ENCODE measurements around the gene FBP2. TPM values are rescaled to one million over a fixed set of nuclear protein-coding genes. Genes with fewer than 3 reads are reported as not detected.

FBP2 gene
- total RNA-seq = not detected
- long read RNA-seq = 0 reads

DNA sequence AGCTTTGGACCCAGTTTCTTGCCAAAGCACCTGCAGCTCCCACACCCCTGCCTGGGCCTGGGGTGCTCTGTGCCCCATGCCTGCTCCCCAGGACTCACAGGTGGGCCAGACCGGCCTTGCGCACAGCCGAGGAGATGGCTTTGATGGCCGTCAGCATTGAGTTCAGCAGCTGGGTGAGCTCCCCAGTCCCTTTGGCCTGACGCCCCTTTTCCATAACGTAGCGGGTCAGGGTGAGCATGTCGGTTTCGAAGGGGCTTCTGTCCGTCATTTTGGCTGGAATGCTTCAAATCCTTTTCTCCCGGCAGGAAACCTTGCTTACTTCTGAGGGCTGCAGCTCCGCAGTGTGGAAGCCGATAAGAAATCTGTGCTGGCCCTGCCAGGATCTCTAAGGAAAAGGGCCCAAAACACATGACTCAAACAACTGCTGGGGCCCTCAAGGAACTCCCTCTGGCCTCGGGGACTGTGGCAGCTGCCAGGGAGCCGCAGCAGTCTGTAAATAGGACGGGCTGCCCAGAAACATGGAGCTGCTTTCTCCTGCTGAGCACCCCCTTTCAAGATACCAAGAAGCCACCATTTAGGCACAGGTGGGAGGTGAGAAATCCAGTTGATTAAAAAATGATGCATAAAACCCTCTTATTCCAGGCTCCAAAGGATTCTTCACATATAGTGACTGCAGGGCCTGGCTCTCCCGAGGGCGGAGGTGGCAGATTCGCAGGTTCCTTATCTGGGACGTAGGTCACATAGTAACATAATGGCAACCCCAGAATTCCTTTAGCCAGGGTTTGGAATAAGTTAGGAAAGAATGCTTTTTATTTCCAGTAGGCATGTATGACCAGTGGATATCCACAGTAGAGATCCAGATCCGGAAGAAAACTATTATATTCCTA is at the start of gene FBP2:
Gene FBP2 (minus strand): TSS at position 366 of the 887 bp plus-strand sequence. CDS start 98 bp downstream, at position 268.
- DNase-seq (no peak), ATAC-seq (peak; percentile 64)
- intact Hi-C loops (cut with DNase I, micrococcal nuclease) = no loop called here

DNA sequence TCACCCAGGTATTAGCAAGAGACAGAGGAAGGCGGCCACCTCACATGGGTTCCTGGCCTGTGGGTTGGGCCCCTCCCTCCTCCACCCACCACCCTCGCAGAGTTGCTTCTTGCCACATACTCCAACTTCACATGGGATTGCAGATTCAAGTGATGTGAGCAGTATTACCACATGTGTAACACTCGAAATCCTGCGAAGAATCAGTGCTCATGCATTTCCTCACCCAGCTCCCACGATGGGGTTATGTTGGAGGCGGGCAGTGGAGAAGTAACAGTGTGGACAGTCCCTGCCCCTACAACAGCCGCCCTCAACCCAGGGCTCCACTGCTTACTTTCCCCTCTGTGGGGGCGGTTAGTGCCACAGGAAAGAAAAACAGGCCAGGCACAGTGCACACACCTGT is 49.6 kb upstream of the FBP2 start:
- DNase-seq (no peak), ATAC-seq (no peak)
- intact Hi-C loops (cut with DNase I, micrococcal nuclease) = no loop called here

DNA sequence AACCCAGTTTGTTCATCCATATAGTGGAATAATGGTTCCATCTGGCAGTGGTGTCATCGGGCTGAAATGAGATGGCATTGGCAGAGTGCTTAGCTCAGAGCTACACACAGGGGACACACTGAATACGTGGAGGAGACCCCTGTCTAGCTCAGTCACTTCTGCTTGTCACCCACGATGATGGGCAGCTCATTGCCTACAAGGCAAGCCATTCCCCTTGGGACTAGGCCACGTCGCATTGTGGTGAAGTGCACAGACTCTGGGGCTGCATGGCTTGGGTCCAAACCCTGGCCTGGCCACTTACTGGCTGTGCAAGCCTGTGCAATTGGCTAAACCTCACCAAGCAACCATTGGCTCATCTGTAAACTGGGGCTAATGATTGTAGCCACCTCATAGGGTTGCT is 48.9 kb upstream of the FBP2 start:
- intact Hi-C loops (cut with DNase I, micrococcal nuclease) = no loop called here
- no peak for ATAC-seq
- no peak for DNase-seq

DNA sequence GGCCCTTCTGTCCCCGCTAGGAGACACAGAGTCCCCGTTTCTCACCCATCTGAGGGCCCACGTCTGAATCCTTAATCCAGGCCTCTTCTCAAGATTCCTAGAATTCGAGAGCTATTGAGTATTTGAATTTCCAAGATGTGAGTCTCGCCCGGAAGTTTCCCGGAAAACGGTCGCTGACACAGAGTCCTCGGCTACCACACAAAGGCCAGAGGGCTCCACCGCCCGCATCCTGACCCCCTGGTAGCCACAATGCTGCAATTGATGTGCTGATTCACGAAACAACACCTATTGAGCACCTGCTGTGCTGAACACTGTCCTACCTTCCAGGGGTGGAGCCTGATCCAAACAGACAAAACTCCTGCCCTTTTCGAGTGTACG is 46.4 kb upstream of the FBP2 start:
- peak; percentile 29 for ATAC-seq
- DNase-seq = peak in 1 of 2 donors; percentile 34

DNA sequence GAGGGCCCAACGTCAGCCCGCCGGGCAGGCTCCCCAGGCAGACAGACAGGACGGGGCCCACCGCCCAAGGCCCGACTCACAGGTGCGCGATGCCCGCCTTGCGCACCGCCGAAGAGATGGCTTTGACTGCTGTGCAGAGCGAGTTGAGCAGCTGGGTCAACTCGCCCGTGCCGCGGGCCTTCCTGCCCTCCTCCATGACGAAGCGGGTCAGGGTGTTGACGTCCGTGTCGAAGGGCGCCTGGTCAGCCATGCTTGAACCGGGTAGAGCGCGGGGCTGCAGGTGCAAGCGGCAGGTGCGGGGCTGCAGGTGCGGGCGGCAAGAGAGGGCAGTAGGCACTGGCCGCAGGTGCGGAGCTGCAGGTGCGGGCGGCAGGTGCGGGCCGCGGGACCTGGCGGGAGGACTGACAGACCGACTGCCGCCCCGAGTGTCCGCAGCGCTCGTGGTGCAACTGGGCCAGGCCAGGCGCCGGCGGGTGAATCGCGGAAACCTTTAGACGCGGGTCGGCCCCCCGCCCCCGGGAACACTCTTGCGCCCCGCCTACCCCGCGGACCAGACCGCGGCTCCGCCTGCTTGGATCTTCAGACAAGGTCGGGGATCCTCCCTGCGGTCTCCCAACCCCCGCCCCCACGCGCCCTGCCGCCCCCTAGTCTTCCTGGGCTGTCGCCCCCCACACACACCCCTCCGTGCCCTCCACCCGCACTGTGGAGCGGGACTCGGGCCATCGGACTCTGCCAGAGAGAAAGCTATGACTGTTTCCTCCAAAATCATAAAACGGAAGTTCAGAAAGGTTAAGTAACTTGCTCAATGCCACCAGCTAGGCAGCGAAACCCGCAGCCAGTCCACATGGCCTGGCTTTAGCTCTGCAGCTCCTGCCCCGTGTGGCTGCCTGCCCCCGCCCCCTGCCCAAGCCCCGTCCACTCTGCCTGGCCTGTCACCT is 45.7 kb upstream of the FBP2 start, which contains the start of gene FBP1:
Gene FBP1 (minus strand): TSS at position 458 of the 938 bp plus-strand sequence. CDS start 208 bp downstream, at position 250.
- intact Hi-C loops (cut with DNase I, micrococcal nuclease) = no loop called here
- DNase-seq = peak; percentile 69 to 82
- ATAC-seq = peak; percentile 81

More for the DNA sequence above, 46.4 kb upstream of the FBP2 start:
- intact Hi-C loops (cut with DNase I, micrococcal nuclease) = no loop called here

DNA sequence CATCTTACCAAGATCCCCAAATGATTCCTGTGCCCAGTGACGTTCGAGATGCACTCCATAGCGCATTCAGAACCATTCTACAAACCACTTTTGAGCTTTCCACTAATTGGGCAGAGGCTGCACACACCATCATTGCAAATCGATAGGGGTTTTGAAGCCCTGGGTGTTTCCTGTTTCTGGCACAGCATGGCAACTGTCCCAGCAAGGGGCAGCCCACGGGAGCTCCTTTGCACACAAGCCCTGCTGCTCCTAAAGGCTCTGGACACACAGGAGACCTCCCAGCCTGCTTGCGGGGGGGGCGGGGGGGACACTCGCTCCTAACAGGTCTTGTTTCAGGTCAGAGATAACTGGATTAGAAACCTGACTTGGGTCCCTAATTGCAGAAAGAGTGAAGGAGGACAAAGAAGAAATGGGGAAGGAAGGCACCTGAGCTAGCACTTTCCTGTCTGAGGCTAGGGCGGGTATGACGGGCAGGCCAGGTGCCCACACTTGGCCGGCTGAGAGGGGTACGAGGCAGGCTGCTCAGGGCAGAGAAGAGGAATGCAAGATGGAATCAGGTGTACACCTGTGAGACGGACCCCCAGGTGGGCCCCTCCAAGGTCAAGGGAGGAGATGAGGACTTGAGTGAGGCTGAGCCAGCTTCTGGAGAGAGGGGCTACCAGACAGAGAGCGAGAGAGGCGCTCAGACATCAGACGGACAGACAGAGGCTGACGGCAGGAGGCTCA is 44.9 kb upstream of the FBP2 start:
- intact Hi-C loops (cut with DNase I, micrococcal nuclease) = no loop called here
- ATAC-seq = peak; percentile 49
- peak in 1 of 2 donors; percentile 36 for DNase-seq

DNA sequence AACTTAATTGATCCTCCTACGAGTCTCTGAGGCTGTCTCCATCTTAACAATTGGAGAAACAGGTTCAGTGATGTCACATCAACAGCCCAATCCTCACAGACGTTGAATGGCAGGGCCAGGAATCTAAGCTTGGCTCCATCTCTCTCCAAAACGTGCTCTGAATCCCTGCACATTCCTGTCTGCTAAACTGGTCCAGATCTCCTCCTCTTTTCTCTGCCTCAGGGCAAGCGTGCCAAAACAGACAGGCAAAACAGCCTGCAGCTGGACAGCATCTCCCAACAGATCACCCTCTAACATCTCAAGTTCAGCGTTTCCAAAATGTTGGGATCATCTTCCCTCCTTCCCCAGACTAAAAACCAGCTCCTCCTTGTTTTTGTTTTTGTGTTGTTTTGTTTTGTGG is 39.1 kb upstream of the FBP2 start:
- intact Hi-C loops (cut with DNase I, micrococcal nuclease) = no loop called here
- no peak for ATAC-seq
- DNase-seq = no peak

DNA sequence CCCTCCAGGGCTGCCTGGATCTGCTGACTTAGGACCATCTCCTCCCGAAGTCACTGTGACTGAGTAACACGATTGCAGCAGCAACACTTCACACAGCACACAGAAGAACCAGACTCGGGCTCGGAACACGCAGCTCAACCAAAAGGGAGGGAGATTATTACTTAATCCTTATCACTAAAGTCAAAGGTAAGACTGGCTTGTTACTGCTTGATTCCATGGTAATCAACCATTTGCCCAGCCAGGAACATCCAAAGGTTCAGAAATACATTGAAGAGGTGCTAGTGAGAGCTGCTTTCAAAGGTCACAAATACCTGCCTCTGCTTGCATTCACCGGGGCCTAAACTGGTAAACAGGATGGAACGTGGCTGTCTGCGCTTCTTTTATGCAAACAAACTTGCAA is 38.0 kb upstream of the FBP2 start:
- intact Hi-C loops (cut with DNase I, micrococcal nuclease) = no loop called here
- DNase-seq = no peak
- ATAC-seq = peak; percentile 73

DNA sequence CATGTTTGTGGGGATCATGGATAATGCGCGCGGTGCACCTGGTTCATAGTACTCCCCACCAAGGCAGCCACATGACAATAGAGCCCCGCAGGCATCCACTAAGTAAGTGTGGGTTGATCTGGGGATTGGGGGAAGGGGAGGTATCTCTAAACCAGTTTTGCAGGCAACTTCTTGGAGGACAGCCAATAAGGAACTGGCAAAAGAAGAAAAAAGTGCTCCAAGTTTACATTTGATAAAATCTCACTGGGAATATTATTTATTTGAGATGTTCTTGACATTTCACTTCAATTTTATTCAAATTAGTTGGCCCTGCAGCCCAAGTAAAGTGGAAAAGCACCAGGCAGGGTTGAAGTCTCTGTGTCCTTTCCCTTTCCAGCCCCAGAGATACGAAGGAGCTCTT is 37.2 kb upstream of the FBP2 start:
- peak; percentile 65 for ATAC-seq
- intact Hi-C loops (cut with DNase I, micrococcal nuclease) = no loop called here
- no peak for DNase-seq

DNA sequence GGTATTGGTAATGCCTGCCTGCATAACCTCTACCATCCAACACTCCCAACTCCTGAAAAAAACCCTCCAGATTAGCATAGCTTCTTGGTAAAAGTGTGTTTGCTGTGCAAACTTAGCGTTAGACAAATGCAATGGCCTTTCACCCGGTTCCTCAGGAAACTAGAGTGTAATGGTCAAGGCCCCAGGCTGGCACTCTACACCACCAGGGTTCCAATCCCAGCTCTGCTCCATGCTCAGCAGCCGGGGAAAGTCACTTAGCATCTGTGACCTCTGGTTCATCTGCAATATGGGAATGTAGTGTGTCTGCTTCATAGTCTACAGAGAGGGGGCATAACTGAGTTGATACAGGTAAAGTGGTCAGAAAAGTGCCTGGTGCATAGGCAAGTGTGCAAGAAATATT is 36.7 kb upstream of the FBP2 start:
- DNase-seq (no peak), ATAC-seq (peak; percentile 17)
- intact Hi-C loops (cut with DNase I, micrococcal nuclease) = no loop called here

DNA sequence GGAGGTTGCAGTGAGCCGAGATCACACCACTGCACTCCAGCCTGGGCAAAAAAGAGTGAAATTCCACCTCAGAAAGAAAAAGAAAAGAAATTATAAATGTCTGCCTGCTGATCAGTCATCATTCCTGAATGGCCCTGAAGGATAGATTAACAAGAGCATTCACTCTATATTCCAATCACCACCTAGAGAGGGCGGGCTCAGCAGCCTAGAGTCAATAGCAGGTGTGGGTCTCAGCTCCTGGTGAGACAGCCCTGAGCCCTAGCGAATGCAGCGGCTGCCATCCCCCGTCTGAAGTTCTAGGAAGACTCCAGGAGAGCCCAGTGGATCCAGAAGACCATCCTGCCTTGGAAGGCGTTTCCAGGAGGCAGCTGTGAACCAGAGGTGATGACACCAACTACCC is 33.7 kb upstream of the FBP2 start:
- DNase-seq = no peak
- intact Hi-C loops (cut with DNase I, micrococcal nuclease) = no loop called here
- no peak for ATAC-seq

DNA sequence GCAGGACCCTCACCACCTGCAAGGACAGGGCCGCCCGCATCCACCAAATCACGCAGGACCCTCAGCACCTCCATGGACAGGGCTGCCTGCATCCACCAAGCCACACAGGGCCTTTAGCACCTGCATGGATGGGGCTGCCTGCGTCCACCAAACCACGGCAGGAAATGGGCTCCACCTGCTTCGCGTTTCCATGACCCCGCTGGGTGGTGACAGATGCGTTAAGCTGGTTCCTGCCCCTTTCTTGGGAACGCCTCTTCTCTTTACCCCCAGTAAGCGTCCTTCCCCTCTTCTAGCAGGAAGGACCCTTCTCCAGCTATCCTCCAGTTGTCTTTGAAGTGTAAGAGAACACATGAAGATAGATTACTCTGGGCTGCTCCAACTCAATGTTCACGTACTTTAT is 32.2 kb upstream of the FBP2 start:
- intact Hi-C loops (cut with DNase I, micrococcal nuclease) = no loop called here
- DNase-seq (no peak), ATAC-seq (no peak)

DNA sequence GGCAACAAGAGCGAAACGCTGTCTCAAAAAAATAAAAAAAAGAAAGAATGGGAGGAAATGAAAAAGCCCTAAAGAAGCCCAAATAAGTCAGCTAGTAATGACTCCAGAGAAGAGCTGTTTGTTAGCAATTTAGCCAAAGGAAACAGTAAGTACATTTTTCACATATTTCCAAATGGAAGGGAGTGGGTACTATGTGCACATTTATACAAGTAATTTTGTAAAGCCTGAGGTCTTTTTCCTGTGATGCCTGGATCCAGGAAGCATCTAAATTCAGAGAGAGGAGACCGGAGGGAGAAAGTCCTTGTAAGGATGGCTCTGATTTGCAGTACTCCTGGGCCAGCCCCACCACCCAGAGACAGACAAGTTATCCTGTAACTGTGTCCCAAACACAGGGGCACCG is 31.0 kb upstream of the FBP2 start:
- DNase-seq (no peak), ATAC-seq (no peak)
- intact Hi-C loops (cut with DNase I, micrococcal nuclease) = no loop called here

DNA sequence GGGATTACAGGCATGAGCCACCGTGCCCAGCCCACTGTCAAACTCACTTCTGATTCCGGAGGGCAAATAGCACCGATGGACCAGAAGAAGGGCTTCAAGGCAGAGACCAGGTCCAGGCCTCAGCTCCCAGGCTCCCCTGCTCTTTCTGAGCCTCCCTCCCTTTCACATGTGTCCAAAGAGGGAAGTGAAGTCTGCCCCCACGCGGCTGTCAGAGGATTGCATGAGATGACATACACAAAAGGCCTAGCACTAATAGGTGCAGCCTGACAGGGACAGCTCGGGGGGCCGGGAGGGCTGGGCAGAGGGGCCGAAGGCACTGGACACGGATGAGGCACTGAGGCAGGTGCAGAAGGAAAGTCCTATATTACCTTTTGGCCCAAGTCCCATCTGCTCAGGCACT is 29.6 kb upstream of the FBP2 start:
- peak; percentile 67 to 84 for DNase-seq

DNA sequence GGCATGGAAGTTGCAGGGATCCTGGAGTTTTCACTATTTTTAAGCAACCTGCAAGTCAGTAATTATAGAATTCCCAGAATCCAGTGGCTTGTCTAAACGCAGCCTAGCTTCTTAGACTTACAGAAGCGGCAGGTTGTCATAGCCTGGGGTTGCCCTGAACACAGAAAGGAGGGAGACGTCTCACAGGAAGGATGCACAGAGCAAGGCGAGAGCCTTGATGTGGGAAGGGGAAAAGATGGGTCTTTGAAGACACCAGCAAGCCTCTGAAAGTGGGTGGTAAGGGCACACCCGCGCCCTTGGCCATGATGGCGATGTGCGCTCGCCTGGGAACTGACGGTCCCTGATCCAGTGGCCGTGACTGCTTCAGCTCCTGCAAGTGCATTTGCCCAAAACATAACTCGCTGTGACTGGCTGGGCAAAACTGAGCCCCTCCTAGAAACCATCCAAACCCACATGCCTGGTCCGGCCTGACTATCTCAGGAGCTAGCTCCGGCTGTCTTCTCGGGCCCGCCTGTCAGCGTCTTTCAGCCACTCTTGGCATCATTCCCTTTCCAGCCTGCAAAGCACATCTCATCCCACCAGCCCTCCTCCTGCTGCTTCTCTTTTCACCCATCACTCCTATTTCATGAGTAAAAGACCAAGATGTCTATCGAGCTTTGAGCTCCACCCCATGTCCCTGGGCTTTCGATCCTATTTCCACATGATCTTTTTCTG is 28.6 kb upstream of the FBP2 start:
- no peak for DNase-seq
- intact Hi-C loops (cut with DNase I, micrococcal nuclease) = no loop called here
- no peak for ATAC-seq

More for the DNA sequence above, 29.6 kb upstream of the FBP2 start:
- intact Hi-C loops (cut with DNase I, micrococcal nuclease) = no loop called here
- peak; percentile 95 for ATAC-seq

DNA sequence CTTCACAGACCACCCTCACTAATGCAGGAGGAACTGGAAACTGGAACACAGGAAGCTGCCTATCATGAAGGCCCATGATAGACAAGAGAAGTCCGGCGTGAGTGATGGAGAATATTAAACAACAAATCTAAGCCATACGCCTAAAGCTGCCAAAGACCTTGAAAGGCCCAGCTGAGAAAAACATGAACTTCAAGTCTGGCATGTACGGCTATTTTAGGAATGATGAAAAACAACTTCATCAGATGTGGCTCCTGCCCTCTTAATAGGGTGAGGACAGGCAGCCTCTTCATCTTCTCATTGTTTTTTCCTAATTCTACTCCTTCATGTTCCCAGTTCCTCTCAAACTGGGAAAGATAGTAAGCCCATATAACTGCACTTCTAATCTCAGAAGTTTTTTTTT is 25.4 kb upstream of the FBP2 start:
- DNase-seq (no peak), ATAC-seq (no peak)
- intact Hi-C loops (cut with DNase I, micrococcal nuclease) = no loop called here

DNA sequence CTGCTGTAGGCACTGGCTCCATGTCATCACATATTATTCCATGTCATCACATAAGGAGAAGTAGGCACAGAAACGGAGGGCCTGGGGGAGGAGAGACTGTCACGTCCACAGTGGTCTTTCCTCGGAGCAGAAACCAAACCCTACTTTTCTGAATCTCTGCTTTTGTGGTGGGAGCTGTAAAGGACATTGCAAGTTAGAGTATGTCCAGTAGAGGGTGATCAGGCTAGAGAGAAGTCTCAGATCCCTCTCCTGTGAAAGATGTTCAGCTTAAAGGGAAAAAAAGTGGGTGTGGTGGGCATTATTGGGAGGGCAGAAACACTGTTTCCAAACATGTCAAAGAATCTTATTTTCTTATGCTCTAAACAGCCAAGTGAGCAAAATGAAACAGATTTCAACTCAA is 19.4 kb upstream of the FBP2 start:
- ATAC-seq (no peak), DNase-seq (no peak)
- intact Hi-C loops (cut with DNase I, micrococcal nuclease) = no loop called here

DNA sequence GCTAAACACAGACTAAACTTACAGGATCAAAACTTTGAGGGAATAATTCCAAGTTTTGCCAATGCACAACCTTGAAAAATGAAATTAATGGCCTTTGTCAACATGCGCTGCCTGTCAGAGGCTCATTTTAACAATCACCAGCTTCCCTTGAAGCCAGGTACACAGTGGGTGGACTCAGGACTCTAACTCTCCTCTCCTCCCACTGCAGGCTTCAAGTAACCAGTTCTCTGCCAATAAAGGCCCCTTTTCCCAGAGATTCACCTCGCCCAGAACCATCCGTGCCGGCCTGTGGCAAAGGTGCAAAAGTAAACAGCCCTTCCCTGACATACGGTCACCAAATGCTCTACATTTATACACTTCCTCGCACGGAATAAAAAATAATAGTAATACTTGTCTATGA is 18.4 kb upstream of the FBP2 start:
- DNase-seq (peak; percentile 48 to 64), ATAC-seq (peak; percentile 48)
- intact Hi-C loops (cut with DNase I, micrococcal nuclease) = no loop called here
